ENCODE data around the gene HERPUD1. TPM values are rescaled to one million over a fixed set of nuclear protein-coding genes. Genes with fewer than 3 reads are reported as not detected.
"Not testable (repeated sequence)": the region's sequence is repeated elsewhere in the genome, so short reads cannot be mapped to it uniquely, and the experiment has no call there.

HERPUD1 gene
- polyA plus RNA-seq, 1 of the 3 experiments (the other 2 are of a cell fraction) = 46.3 TPM

GRCh38 chr16:56973294-56973689, 41.4 kb downstream of the HERPUD1 start:
- H3K4me2 ChIP-seq = no peak overlapping the region
- TF ChIP-seq, protein P1, sequence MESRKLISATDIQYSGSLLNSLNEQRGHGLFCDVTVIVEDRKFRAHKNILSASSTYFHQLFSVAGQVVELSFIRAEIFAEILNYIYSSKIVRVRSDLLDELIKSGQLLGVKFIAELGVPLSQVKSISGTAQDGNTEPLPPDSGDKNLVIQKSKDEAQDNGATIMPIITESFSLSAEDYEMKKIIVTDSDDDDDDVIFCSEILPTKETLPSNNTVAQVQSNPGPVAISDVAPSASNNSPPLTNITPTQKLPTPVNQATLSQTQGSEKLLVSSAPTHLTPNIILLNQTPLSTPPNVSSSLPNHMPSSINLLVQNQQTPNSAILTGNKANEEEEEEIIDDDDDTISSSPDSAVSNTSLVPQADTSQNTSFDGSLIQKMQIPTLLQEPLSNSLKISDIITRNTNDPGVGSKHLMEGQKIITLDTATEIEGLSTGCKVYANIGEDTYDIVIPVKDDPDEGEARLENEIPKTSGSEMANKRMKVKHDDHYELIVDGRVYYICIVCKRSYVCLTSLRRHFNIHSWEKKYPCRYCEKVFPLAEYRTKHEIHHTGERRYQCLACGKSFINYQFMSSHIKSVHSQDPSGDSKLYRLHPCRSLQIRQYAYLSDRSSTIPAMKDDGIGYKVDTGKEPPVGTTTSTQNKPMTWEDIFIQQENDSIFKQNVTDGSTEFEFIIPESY (IDR thresholded peaks at IDR 0.05; ENCODE audit: borderline replicate concordance, low read depth) = no peak
- TF ChIP-seq GATA2 (CRISPR knock-in tag; IDR thresholded peaks at IDR 0.05) = no peak
- no peak for TF ChIP-seq EP300 (IDR thresholded peaks at IDR 0.05; ENCODE audit: borderline replicate concordance in 1 of 2, low read depth in 1 of 2, low read length in 1 of 2)
- TF ChIP-seq, protein P2, sequence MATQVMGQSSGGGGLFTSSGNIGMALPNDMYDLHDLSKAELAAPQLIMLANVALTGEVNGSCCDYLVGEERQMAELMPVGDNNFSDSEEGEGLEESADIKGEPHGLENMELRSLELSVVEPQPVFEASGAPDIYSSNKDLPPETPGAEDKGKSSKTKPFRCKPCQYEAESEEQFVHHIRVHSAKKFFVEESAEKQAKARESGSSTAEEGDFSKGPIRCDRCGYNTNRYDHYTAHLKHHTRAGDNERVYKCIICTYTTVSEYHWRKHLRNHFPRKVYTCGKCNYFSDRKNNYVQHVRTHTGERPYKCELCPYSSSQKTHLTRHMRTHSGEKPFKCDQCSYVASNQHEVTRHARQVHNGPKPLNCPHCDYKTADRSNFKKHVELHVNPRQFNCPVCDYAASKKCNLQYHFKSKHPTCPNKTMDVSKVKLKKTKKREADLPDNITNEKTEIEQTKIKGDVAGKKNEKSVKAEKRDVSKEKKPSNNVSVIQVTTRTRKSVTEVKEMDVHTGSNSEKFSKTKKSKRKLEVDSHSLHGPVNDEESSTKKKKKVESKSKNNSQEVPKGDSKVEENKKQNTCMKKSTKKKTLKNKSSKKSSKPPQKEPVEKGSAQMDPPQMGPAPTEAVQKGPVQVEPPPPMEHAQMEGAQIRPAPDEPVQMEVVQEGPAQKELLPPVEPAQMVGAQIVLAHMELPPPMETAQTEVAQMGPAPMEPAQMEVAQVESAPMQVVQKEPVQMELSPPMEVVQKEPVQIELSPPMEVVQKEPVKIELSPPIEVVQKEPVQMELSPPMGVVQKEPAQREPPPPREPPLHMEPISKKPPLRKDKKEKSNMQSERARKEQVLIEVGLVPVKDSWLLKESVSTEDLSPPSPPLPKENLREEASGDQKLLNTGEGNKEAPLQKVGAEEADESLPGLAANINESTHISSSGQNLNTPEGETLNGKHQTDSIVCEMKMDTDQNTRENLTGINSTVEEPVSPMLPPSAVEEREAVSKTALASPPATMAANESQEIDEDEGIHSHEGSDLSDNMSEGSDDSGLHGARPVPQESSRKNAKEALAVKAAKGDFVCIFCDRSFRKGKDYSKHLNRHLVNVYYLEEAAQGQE (IDR thresholded peaks at IDR 0.05; ENCODE audit: low read depth, low read length) = no peak
- no peak for TF ChIP-seq MEF2A (IDR thresholded peaks at IDR 0.05; ENCODE audit: borderline replicate concordance, low read depth)
- TF ChIP-seq, protein P3, sequence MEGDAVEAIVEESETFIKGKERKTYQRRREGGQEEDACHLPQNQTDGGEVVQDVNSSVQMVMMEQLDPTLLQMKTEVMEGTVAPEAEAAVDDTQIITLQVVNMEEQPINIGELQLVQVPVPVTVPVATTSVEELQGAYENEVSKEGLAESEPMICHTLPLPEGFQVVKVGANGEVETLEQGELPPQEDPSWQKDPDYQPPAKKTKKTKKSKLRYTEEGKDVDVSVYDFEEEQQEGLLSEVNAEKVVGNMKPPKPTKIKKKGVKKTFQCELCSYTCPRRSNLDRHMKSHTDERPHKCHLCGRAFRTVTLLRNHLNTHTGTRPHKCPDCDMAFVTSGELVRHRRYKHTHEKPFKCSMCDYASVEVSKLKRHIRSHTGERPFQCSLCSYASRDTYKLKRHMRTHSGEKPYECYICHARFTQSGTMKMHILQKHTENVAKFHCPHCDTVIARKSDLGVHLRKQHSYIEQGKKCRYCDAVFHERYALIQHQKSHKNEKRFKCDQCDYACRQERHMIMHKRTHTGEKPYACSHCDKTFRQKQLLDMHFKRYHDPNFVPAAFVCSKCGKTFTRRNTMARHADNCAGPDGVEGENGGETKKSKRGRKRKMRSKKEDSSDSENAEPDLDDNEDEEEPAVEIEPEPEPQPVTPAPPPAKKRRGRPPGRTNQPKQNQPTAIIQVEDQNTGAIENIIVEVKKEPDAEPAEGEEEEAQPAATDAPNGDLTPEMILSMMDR (IDR thresholded peaks at IDR 0.05) = no peak
- TF ChIP-seq FOSL2 (IDR thresholded peaks at IDR 0.05; ENCODE audit: borderline replicate concordance, low read depth) = no peak
- no peak for TF ChIP-seq TAF1 (IDR thresholded peaks at IDR 0.05; ENCODE audit: borderline replicate concordance, low read depth, low read length)
- TF ChIP-seq TCF12 (IDR thresholded peaks at IDR 0.05) = no peak
- TF ChIP-seq, protein P4, sequence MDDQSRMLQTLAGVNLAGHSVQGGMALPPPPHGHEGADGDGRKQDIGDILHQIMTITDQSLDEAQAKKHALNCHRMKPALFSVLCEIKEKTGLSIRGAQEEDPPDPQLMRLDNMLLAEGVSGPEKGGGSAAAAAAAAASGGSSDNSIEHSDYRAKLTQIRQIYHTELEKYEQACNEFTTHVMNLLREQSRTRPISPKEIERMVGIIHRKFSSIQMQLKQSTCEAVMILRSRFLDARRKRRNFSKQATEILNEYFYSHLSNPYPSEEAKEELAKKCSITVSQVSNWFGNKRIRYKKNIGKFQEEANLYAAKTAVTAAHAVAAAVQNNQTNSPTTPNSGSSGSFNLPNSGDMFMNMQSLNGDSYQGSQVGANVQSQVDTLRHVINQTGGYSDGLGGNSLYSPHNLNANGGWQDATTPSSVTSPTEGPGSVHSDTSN (IDR thresholded peaks at IDR 0.05) = no peak
- no peak for TF ChIP-seq NFIC (IDR thresholded peaks at IDR 0.05; ENCODE audit: borderline replicate concordance)
- TF ChIP-seq SIN3A (IDR thresholded peaks at IDR 0.05; ENCODE audit: borderline replicate concordance, low read depth, low read length) = no peak
- no peak for TF ChIP-seq EZH2phosphoT487 (IDR thresholded peaks at IDR 0.05; ENCODE audit: borderline replicate concordance, low read depth)
- TF ChIP-seq FOXM1 (IDR thresholded peaks at IDR 0.05; ENCODE audit: low read depth) = no peak
- TF ChIP-seq YY1 (IDR thresholded peaks at IDR 0.05; ENCODE audit: low read depth) = no peak
- TF ChIP-seq POLR2AphosphoS5 (IDR thresholded peaks at IDR 0.05; ENCODE audit: low read depth, low read length) = no peak
- no peak for TF ChIP-seq RCOR1 (IDR thresholded peaks at IDR 0.05; ENCODE audit: low read length)
- TF ChIP-seq RXRA (IDR thresholded peaks at IDR 0.05; ENCODE audit: borderline replicate concordance, low read depth) = no peak
- no peaks in the 10 kb centered on the region for H3K27me3 ChIP-seq (ENCODE audit: insufficient read depth)
- 86% methylated on average over 9 of the region's 9 CpGs for WGBS (ENCODE audit: low lambda C conversion rate)
- H4K20me1 ChIP-seq (ENCODE audit: insufficient read depth) = no peaks in the 10 kb centered on the region
- no peaks in the 10 kb centered on the region for H3K9me3 ChIP-seq
- no peak overlapping the region for H3K9ac ChIP-seq
- no peak overlapping the region for H3K4me3 ChIP-seq (ENCODE audit: low read depth in 2 of 2, low read length in 1 of 2)
- peaks cover 6% of the 10 kb centered on the region for H3F3A ChIP-seq (replicated peaks; ENCODE audit: insufficient read depth)
- H3K4me1 ChIP-seq (ENCODE audit: control insufficient read depth in 1 of 2, insufficient read depth in 2 of 2, low read depth in 1 of 2, low read length in 1 of 2) = peaks cover 0 to 13% of the 10 kb centered on the region in 2 experiments; a peak in 1 of 4 replicates
- no peaks in the 10 kb centered on the region for H3K79me2 ChIP-seq (ENCODE audit: insufficient read depth)
- ChIA-PET POLR2A (no interaction called here), CTCF (interaction anchor here (0.6 to 2.9 kb wide), 2 partner anchors 9 to 444 kb away, joined by 3 to 14 read pairs; no protein-coding TSS in a partner anchor)
- H3K36me3 ChIP-seq (replicated peaks in 1 of 2; ENCODE audit: control insufficient read depth in 1 of 2, insufficient read depth in 2 of 2, low read length in 1 of 2) = no peaks in the 10 kb centered on the region
- no peaks in the 10 kb centered on the region for H3K9me2 ChIP-seq
- no peak for DNase-seq
- no peak overlapping the region for H3K27ac ChIP-seq (ENCODE audit: low read depth in 2 of 2, low read length in 1 of 2)
- no peak overlapping the region for H2AFZ ChIP-seq (ENCODE audit: low read depth)

DNA sequence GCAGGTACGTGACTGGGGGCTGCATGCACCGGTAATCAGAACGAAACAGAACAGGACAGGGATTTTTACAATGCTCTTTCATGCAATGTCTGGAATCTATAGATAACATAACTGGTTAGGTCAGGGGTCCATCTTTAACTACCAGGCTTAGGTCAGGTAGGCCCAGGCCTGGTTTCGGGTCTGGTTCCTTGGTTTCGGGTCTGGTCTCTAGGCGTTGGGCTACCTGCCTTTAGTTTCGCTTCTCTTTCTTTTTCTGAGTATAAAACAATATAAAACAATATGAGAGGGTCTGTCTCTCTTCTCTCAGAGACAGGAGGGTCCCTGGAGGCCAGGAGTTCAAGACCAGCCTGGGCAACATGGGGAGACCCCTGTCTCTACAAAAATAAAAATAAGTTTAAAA, 42.0 kb downstream of the HERPUD1 start:
- WGBS (ENCODE audit: low lambda C conversion rate) = 82% methylated on average over 7 of the region's 7 CpGs
- H3K9ac ChIP-seq; DNase-seq; H3K4me3 ChIP-seq (ENCODE audit: low read depth in 2 of 2, low read length in 1 of 2); H3K79me2 ChIP-seq (ENCODE audit: insufficient read depth); H3F3A ChIP-seq (replicated peaks; ENCODE audit: insufficient read depth); POLR2A ChIA-PET; H3K9me2 ChIP-seq; H3K9me3 ChIP-seq; H3K36me3 ChIP-seq (replicated peaks in 1 of 2; ENCODE audit: control insufficient read depth in 1 of 2, insufficient read depth in 2 of 2, low read length in 1 of 2); H3K27me3 ChIP-seq (ENCODE audit: insufficient read depth); H3K4me2 ChIP-seq; H2AFZ ChIP-seq (ENCODE audit: low read depth); H4K20me1 ChIP-seq (ENCODE audit: insufficient read depth); H3K27ac ChIP-seq (ENCODE audit: low read depth in 2 of 2, low read length in 1 of 2): not testable (repeated sequence)
- peaks cover 0 to 13% of the 10 kb centered on the region in 2 experiments; a peak in 1 of 4 replicates for H3K4me1 ChIP-seq (ENCODE audit: control insufficient read depth in 1 of 2, insufficient read depth in 2 of 2, low read depth in 1 of 2, low read length in 1 of 2)
- CTCF ChIA-PET = interaction anchor here (2.9 kb wide), 1 partner anchor 10 kb away, joined by 14 read pairs; no protein-coding TSS in a partner anchor

All from SK-N-SH (cell line).